LNCAP (cell line): ENCODE measurements around the gene TLNRD1.

Experiments
- TF ChIP-seq, protein P1 (sequence below): fragments of 450-650 bp; IDR thresholded peaks from 2 replicates; pipeline ENCODE4 v1.5.1; 2017; ENCODE audit warnings: mild to moderate bottlenecking

The TLNRD1 gene

DNA sequence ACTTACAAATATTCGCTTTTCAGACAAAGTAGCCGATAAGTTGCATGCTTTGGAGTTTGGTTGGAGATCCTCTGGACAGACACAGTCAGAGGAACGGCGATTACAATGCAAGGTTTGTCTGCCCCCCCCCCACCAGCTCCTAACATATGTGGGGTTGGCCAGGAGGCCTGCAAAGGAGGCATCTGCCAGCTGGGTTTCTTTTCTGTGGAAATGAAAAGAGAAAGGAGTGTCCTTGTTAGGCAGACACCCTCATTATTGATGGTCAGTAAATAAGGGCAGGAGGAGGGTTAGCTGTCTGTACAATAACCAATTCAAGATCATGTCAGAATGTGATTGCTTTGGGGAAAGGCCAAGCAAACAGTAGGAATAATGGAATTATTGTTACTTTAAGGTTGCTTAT lies 49.1 kb downstream of the TLNRD1 start:
- TF ChIP-seq, protein P1, sequence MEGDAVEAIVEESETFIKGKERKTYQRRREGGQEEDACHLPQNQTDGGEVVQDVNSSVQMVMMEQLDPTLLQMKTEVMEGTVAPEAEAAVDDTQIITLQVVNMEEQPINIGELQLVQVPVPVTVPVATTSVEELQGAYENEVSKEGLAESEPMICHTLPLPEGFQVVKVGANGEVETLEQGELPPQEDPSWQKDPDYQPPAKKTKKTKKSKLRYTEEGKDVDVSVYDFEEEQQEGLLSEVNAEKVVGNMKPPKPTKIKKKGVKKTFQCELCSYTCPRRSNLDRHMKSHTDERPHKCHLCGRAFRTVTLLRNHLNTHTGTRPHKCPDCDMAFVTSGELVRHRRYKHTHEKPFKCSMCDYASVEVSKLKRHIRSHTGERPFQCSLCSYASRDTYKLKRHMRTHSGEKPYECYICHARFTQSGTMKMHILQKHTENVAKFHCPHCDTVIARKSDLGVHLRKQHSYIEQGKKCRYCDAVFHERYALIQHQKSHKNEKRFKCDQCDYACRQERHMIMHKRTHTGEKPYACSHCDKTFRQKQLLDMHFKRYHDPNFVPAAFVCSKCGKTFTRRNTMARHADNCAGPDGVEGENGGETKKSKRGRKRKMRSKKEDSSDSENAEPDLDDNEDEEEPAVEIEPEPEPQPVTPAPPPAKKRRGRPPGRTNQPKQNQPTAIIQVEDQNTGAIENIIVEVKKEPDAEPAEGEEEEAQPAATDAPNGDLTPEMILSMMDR: no peak

DNA sequence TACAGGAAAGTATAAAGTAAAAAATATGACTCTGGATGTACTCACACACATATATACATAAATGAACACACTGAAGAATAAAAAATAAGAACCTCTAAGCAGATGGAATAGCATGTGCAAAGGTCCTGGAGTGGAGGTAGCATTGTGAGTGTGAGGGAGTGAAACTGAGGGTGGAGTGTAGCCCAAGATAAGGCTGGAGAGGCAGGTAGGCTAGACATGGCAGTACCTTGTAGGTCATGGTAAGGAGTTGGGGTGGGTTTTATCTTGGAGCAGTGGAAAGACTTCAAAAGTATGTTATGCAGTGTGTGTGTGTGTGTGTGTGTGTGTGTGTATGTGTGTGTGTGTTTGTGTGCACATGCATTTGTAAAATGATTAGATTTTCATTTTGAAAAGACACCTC lies 49.5 kb downstream of the TLNRD1 start:
- TF ChIP-seq, protein P1: no peak

DNA sequence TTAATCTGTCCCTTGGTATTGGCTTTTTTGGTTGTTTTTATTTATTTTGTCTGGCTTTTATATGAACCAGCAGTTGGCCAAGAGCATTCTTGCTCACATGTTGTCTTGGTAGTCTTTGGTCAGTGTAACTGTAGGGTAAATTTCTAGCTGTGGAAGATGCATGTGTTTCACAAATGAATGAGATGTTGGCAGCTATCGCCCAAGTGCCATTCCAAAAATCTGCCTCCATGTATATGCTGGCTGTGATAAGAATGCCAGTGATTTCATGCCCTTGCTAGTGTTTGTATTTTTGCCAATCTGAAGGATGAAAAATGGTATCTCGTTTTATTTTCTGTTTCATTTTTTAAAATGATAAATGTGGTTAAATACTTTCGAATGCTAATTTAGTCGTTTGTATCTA lies 50.1 kb downstream of the TLNRD1 start:
- TF ChIP-seq, protein P1: no peak

DNA sequence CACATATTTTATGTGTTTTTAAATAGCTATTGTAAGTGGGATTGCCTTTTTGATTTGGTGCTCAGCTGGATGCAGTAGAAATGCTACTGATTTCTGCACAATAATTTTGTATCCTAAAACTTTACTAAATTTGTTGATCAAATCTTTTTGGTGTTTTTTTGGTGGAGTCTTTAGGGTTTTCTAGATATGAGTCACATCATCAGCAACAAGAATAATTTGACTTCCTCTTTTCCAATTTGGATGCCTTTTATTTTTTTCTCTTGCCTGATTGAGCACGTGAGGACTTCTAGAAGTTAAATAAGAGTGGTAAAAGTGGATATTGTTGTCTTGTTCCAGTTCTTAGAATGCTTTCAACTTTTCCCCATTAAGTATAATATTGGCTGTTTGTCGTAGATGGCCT lies 51.3 kb downstream of the TLNRD1 start:
- TF ChIP-seq, protein P1: no peak

DNA sequence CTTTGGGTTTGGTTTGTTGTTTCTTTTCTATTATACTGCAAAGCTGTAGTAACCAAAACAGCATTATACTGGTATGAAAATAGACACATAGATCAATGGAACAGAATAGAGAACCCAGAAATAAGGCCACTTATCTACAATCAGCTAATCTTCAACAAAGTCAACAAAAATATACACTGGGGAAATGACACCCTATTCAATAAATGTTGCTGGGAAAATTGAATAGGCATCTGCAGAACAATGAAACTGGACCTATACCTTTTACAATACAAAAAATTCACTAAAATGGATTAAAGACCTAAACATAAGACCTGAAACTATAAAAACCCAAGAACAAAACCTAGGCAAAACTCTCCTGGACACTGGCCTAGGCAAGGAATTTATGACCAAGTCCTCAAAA lies 52.9 kb downstream of the TLNRD1 start:
- TF ChIP-seq, protein P1: no peak

DNA sequence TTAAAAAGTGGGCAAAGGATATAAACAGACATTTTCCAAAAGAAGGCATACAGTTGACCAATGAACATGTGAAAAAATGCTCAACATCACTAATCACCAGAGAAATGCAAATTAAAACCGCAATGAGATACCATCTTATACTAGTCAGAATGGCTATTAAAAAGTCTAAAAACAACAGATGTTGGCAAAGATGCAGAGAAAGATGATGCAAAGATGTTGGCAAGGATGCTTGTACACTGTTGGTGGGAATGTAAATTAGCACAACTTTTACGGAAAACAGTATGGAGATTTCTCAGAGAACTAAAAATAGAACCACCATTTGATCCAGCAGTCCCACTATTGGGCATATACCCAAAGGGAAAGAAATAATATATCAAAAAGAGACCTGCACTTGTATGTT lies 53.5 kb downstream of the TLNRD1 start:
- TF ChIP-seq, protein P1: no peak
